GM12801 (cell line): ENCODE measurements around the gene TMEM169.

ENCODE experiments used
- CTCF ChIP-seq: IDR thresholded peaks from one replicate; pipeline ENCODE4 v1.5.1; 2011; ENCODE audit warnings: control low read depth; ENCODE audit not compliant: insufficient read length; ENCODE audit errors: extremely low read depth

The TMEM169 gene

DNA sequence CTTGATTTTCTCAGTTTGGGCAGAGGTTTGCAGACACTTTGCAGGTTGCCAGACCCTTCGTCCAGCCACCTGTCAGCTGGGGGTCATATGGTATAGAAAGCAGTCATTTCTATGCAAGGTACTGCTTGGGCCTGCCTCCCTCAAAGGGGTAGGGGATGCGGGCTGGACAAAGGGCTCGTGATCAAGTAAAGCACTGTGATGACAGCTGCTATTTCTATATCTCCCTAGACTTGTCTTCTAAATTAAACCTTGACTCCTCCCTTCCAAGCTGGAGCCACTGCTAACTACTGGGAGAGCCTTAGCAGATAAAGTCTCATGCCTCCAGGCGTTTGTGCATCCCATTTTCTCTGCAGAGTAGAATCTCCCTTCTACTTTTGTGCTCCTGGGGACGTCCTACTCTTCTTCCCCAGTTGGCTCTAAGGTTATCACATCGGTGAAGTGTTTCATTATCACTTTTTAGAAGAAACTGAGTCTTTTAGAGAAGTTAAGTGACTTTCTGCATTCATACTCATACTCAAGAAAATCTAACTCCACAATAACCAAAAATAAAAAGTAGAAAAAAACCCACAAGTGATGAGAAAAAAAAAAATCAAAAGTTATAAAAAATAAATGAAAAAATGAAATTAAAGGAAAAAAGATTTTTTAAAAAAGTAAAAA lies 26.7 kb downstream of the TMEM169 start:
- TF ChIP-seq CTCF = no peak

DNA sequence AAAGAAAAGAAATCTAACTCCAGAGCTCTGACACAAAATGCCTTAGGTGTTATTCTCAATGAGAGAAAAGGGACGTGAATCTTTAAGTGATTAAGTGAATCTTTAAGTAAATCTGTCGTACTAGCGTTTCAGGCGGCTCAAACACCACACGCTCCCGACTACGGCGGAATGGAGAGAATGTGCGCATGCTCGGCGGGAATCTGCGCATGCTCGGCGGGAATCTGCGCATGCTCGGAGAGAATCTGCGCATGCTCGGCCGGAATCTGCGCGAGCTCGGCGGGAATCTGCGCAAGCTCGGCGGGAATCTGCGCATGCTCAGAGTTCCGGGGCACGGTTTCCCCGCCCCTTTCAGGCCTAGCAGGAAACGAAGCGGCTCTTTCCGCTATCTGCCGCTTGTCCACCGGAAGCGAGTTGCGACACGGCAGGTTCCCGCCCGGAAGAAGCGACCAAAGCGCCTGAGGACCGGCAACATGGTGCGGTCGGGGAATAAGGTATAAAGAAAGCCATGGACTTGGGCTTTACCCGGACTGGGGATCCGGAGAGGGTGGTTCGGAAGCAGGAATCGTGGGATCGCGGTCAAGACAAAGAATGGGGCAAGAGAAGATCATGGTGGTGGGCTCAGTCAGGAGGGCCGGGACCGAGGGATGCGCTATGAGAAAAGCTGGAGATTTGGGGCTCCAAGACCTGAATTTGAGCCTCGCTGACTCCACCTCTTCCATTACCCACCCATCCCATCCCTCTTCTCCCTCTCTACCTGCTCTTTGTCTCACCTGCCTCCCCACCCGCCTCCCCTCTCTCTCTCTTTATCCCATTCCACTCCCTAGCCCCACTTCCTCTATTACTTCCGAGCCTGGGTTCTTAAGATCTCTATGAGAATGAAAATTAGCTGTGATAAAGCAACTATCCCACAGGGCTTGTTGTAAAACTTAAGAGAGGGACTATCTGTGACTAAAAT lies 27.5 kb downstream of the TMEM169 start, which contains the start of gene XRCC5:
Gene XRCC5 (plus strand): TSS at position 382 of the 955 bp plus-strand sequence. CDS start 89 bp downstream, at position 471.
- no peak for TF ChIP-seq CTCF

GRCh38 chr2:216109962-216110614 lies 28.4 kb downstream of the TMEM169 start:
- no peak for TF ChIP-seq CTCF

DNA sequence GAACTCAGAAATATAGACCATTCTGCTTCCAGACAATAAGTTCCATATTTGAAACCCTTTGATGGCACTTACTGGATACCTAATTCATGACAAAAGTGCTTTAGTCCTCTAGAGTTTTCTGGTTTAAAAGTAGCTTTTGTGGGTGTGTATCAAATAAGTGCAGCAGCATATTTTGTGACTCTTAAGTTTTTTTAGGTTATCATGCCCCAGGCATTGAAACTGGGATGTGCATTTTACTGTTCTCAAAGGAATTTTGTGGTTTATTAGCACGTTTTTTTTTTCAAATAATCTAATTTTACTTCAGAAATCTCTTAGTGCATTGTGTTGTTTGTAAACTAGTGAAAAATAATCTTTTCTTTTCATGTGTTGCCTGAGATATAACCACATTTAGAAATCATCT lies 28.9 kb downstream of the TMEM169 start:
- TF ChIP-seq CTCF = no peak

- no peak for TF ChIP-seq CTCF
Observed at GRCh38 chr2:216111122-216111521, 29.4 kb downstream of the TMEM169 start.

DNA sequence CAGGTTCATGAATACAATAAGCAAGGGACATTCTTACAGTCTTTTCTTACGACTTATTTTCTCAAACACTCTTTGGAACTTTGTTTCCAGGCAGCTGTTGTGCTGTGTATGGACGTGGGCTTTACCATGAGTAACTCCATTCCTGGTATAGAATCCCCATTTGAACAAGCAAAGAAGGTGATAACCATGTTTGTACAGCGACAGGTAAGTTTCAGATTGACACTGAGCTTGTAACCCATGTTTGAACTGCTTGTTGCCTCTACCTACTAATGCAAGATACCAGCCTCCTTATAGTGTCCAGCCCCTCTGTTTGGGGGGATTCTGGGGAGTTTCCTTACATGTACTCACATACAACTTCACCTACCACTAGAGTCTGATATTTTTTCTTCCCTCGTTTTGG lies 31.2 kb downstream of the TMEM169 start:
- no peak for TF ChIP-seq CTCF

DNA sequence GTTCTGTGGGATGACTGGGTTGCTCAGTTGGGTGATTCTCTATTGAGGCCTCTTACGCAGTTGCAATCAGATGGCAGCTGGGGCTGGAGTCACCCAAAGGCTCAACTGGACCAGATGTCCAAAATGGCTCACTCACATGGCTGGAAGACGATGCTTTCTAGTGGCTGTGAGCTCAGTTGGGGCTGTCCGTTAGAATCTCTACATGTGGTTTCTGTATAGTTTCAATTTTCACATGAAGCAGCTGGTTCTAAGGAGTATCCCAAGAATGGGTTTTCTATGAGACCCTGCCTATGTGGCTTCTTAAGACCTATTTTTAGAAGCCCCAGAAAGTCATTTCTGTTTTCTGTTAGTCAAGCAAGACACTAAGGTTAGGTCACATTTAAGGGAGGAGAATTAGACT lies 31.9 kb downstream of the TMEM169 start:
- no peak for TF ChIP-seq CTCF
